SK-N-SH treated with all-trans-retinoic acid at 6 μM for 48 hours (cell line): ENCODE measurements around the gene LTN1.

Experiments
- ATAC-seq: fragments of 200-7000 bp; cut with Tn5 transposase; 3 replicates; pipeline ENCODE4 v1.9.1; 2020; ENCODE audit warnings: mild to moderate bottlenecking, moderate library complexity
- ARNTL ChIP-seq: fragments of 450-650 bp; formaldehyde crosslinking; IDR thresholded peaks from 2 replicates; pipeline ENCODE4 v1.5.0; 2020; ENCODE audit warnings: low read depth, mild to moderate bottlenecking, moderate library complexity, borderline replicate concordance
- BACH2 ChIP-seq: fragments of 250-450 bp; sonication (Bioruptor Pico); IDR thresholded peaks from 2 replicates; pipeline ENCODE4 v1.9.0; 2021; ENCODE audit warnings: mild to moderate bottlenecking, borderline replicate concordance
- CREB5 ChIP-seq: fragments of 250-450 bp; sonication (Bioruptor Pico); IDR thresholded peaks from 2 replicates; pipeline ENCODE4 v1.5.1; 2020; ENCODE audit warnings: low read depth, mild to moderate bottlenecking, moderate library complexity
- CSDC2 ChIP-seq: fragments of 250-450 bp; sonication (Bioruptor Pico); IDR thresholded peaks from 2 replicates; pipeline ENCODE4 v1.5.0; 2020; ENCODE audit warnings: mild to moderate bottlenecking, moderate library complexity
- ESRRG ChIP-seq: fragments of 250-450 bp; sonication (Bioruptor Pico); IDR thresholded peaks from 2 replicates; pipeline ENCODE4 v1.6.1; 2021; ENCODE audit warnings: mild to moderate bottlenecking
- GLIS3 ChIP-seq: fragments of 250-450 bp; sonication (Bioruptor Pico); IDR thresholded peaks from 2 replicates; pipeline ENCODE4 v1.5.0; 2020; ENCODE audit warnings: mild to moderate bottlenecking, moderate library complexity
- ISL1 ChIP-seq: fragments of 250-450 bp; sonication (Bioruptor Pico); IDR thresholded peaks from 2 replicates; pipeline ENCODE4 v2.1.2; 2022; ENCODE audit warnings: mild to moderate bottlenecking, moderate library complexity
- POU6F1 ChIP-seq: fragments of 250-450 bp; sonication (Bioruptor Pico); IDR thresholded peaks from 2 replicates; pipeline ENCODE4 v1.8.0; 2021; ENCODE audit warnings: low read depth, mild to moderate bottlenecking, moderate library complexity, borderline replicate concordance
- PPARA ChIP-seq: fragments of 250-450 bp; sonication (Bioruptor Pico); IDR thresholded peaks from 2 replicates; pipeline ENCODE4 v1.5.0; 2020; ENCODE audit warnings: mild to moderate bottlenecking, borderline replicate concordance
- RARB ChIP-seq: fragments of 250-450 bp; sonication (Bioruptor Pico); IDR thresholded peaks from 2 replicates; pipeline ENCODE4 v1.8.0; 2021; ENCODE audit warnings: mild to moderate bottlenecking, moderate library complexity
- SNAI2 ChIP-seq: fragments of 250-450 bp; sonication (Bioruptor Pico); IDR thresholded peaks from 2 replicates; pipeline ENCODE4 v1.5.0; 2020; ENCODE audit warnings: mild to moderate bottlenecking, moderate library complexity
- TSHZ2 ChIP-seq: fragments of 250-450 bp; sonication (Bioruptor Pico); IDR thresholded peaks from 2 replicates; pipeline ENCODE4 v1.5.0; 2020; ENCODE audit warnings: mild to moderate bottlenecking, moderate library complexity
- ZC3H10 ChIP-seq: fragments of 250-450 bp; sonication (Bioruptor Pico); IDR thresholded peaks from 2 replicates; pipeline ENCODE4 v1.5.1; 2021; ENCODE audit warnings: mild to moderate bottlenecking, moderate library complexity
- ZFP3 ChIP-seq: fragments of 250-450 bp; sonication (Bioruptor Pico); IDR thresholded peaks from 2 replicates; pipeline ENCODE4 v1.5.0; 2020; ENCODE audit warnings: mild to moderate bottlenecking, moderate library complexity
- ZFP30 ChIP-seq: fragments of 450-650 bp; formaldehyde crosslinking; IDR thresholded peaks from 2 replicates; pipeline ENCODE4 v1.5.0; 2022; ENCODE audit warnings: mild to moderate bottlenecking, moderate library complexity
- ZNF565 ChIP-seq: fragments of 450-650 bp; formaldehyde crosslinking; conservative IDR thresholded peaks from 2 replicates; pipeline ENCODE4 v1.5.0; 2020; ENCODE audit warnings: low read depth, mild to moderate bottlenecking, moderate library complexity
- ZNF70 ChIP-seq: fragments of 450-650 bp; formaldehyde crosslinking; IDR thresholded peaks from 2 replicates; pipeline ENCODE4 v1.5.0; 2020; ENCODE audit warnings: mild to moderate bottlenecking, moderate library complexity
- ZNF8 ChIP-seq: fragments of 450-650 bp; formaldehyde crosslinking; IDR thresholded peaks from 2 replicates; pipeline ENCODE4 v1.5.0; 2020; ENCODE audit warnings: mild to moderate bottlenecking, moderate library complexity

LTN1 gene

GRCh38 chr21:28893687-28894086 is 99.0 kb downstream of the LTN1 start:
- ATAC-seq = no peak
- TF ChIP-seq ZNF70 (CRISPR knock-in tag) = no peak
- no peak for TF ChIP-seq ZFP3 (CRISPR knock-in tag)
- TF ChIP-seq SNAI2 (CRISPR knock-in tag) = no peak
- TF ChIP-seq POU6F1 (CRISPR knock-in tag) = no peak
- no peak for TF ChIP-seq ESRRG (CRISPR knock-in tag)

- TF ChIP-seq ESRRG (CRISPR knock-in tag) = no peak
- TF ChIP-seq POU6F1 (CRISPR knock-in tag) = no peak
- TF ChIP-seq ISL1 (CRISPR knock-in tag) = no peak
- no peak for TF ChIP-seq ZFP30
- TF ChIP-seq CREB5 = no peak
- no peak for TF ChIP-seq ZC3H10 (CRISPR knock-in tag)
- no peak for TF ChIP-seq PPARA (CRISPR knock-in tag)
- no peak for ATAC-seq
These were observed 100.2 kb downstream of the LTN1 start for GRCh38 chr21:28892199-28893111.

GRCh38 chr21:28885853-28886177 is 106.9 kb downstream of the LTN1 start:
- ATAC-seq = no peak
- no peak for TF ChIP-seq CREB5
- TF ChIP-seq SNAI2 (CRISPR knock-in tag) = no peak
- no peak for TF ChIP-seq ZNF8 (CRISPR knock-in tag)
- no peak for TF ChIP-seq TSHZ2 (CRISPR knock-in tag)
- TF ChIP-seq CSDC2 = no peak
- no peak for TF ChIP-seq ARNTL (CRISPR knock-in tag)
- no peak for TF ChIP-seq ZNF565 (CRISPR knock-in tag)
- no peak for TF ChIP-seq ESRRG (CRISPR knock-in tag)
- no peak for TF ChIP-seq BACH2 (CRISPR knock-in tag)
- TF ChIP-seq RARB (CRISPR knock-in tag) = no peak
- TF ChIP-seq GLIS3 = no peak
